AG20443 (cell line): ENCODE measurements around the gene AFDN.
"Not testable (repeated sequence)": the region's sequence is repeated elsewhere in the genome, so short reads cannot be mapped to it uniquely, and the experiment has no call there.

Experiments used
- DNase-seq: peaks from one replicate; pipeline ENCODE4 v3.0.0; 2012; ENCODE audit warnings: low spot score, mixed read lengths

AFDN gene

DNA sequence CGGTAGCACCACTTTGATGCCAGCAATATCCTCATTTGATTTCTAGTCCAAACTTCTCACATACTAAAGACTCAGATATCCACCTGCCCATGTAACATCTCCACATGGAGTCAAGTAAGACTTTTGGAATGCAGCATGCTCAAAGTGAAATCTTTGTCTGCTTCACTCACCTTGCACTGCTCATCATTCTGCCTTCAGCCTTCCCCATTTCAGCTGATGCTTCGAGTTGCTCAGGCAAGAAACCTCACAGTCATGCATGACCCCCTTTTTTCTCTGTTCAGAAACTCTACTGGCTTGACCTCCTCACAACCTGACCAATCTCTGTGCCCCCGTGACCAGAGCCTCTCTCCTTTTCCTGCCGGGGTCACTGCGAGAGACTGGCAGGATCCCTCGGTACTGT, 129.8 kb downstream of the AFDN start:
- no peak for DNase-seq

DNA sequence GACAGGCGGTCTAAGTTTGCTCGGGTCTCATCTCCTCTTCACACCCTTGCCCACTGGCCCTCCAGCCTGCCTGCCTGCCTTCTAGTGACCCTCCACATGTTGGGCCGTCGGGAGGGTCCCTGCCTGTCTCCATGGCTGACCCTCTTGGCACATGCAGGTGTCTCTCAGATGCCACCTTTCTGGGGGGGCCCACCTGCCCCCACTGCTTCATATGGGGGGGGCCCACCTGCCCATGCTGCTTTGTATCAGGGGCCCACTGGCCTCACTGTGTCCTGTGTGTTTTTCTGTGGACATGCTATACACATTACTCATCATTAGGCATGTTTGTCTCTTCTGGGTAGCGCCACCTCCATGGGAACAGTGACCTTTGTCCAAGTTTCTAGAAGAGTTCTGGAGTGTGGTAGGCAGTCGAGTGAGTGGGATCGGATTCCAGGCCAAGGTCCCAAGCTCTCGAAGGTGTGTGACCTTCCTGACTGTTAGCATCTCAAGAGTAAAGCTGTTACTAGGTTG, 130.3 kb downstream of the AFDN start:
- DNase-seq: peak; percentile 24

DNA sequence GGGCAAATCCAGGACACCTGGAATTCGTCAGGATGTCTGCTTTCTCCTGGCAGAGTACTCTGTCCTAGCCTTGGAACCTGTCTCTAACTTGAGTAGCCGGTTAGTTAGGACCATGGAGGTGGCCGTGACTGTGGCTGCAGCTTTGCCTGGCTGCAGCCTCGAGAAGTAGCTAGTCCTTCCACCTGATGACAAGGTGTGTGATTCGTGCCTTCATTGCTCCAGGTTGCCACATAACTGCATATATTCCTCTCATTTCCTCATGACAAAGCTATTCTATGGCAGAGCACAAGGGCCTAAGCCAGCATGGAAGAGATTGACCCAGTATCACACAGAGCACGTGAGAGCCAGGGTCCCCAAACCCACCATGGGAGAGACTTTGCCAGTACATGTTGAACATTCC, 130.9 kb downstream of the AFDN start:
- DNase-seq: no peak

DNA sequence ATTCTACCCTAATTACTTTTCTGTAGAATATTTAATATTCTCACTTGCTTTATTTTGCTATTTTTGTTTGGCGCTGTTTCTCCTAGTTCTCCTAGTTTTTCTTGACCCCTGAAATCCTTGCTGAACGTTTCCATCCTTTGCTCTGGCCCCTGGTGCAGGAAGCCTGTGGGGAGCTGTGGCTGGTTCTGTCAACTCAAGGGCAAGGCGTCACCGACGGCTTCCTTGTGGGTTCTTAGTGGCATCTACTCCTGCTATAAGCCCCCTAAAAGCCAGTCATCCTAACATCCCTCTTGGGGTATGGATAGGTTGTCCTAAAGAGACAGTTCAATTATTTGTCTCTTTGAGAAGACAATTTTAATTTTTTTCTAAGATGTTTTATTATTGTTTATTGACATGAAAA, 133.9 kb downstream of the AFDN start:
- DNase-seq: no peak

DNA sequence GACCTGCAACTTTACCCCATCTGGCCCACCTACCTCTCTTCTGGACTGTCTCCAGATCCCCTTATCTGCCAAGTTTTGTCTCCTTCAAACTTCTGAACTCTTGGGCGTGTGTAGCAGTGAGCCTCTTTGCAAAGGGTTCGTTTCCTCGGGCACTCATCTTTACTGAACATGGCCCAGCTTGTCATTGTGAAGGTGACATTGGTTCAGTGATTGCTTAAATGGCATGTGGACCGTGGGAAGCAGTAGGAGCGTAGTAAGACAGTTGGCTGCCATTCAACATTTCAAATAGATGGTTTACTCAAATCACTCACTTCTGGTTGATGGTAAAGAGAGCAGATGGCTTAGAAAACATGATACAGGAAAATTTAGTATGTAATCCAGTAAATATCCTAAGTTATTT, 136.0 kb downstream of the AFDN start:
- no peak for DNase-seq

DNA sequence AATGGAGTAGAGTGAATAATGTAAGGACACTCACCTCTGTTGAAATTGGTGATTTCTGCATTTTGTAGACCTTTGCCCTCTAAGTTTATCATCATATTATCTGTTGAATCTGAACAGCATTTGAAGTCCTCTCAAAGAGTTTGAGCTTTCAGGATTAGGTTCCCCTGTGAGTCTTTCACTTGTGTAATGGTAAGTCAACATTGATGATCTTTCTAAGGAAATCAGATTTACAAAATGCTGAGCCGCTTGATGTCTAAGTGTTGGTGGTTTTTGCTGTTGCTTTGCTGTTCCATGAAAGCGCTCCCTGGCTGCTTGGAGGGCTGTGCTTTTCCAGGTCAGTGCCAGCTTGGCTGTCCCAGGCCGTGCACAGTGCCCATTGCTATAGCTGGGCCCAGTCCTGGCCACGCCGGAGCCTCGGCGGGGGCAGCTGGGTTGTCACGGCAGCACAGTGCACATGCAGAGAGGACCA, 136.9 kb downstream of the AFDN start:
- no peak for DNase-seq

DNA sequence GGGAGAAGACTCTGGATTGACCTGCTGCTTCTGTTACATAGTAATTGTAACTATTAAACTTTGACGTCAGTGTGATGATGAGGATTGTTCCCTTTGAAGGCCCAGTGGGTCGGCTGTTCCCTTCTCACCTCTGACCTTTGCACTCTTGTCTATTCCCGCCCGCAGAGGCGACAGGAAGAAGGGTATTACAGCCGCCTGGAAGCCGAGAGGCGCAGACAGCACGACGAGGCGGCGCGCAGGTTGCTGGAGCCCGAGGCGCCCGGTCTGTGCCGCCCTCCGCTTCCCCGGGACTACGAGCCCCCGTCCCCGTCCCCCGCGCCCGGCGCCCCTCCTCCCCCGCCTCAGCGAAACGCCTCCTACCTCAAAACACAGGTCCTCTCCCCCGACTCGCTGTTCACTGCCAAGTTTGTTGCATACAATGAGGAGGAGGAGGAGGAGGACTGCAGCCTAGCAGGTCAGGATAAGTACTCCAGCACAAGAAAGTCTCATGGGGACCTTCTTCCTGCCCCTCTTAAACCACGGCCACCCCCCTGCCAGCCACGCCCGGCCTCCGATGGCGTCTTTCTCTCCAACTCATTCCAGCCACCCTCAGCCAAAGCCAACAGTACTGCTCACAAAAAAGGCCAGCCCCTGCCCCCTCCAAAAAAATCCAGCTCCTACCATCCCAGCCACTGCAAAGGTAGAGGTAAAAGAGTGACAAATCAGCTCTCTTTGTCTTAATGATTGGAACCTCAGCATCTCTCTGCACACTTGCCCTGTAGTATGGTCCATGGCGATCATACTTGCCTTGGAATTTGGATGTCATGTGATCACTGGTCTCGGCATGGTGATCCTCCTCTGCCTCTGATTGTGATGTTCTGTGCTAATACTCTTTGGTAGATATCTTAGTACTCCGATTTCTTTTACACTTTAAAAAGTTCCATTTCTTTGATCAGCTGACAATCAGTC, 139.2 kb downstream of the AFDN start:
- DNase-seq: no peak

DNA sequence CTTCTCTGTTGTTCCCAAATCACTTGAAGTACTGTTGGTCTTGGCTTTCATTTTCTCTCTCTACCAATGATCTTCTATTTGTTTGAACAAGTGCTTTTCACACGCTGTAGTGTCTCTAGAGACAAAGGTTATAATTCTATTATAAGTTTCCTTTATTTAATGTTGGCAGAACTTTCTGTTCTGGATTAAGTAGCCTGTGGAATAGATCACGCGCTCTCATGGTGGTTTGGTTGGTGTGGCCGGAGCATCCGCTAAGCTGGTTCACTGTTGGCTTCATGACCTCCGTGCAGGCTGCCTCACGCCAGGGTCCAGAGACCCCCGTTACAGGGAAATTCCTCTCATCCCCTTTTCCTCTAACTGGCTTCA, 139.8 kb downstream of the AFDN start:
- DNase-seq: no peak

DNA sequence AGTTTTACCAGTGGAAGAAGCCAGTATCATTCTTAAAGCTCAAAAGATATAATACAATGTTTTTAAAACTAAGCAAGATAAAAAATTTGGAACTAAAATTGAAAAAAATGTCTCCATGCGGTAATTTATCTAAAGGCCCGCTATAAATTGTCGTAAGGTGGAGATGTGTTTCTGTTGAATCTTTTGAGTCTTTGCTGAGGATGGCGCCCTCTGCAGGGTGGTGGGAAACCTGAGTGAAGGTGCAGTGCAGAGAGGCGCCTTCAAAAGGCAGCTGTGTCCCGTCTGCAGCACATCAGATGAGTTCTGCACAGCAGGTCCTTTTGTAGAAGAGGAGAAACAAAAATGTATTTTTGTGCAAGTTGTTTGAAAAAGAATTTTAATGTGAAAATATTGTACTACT, 141.4 kb downstream of the AFDN start:
- no peak for DNase-seq

DNA sequence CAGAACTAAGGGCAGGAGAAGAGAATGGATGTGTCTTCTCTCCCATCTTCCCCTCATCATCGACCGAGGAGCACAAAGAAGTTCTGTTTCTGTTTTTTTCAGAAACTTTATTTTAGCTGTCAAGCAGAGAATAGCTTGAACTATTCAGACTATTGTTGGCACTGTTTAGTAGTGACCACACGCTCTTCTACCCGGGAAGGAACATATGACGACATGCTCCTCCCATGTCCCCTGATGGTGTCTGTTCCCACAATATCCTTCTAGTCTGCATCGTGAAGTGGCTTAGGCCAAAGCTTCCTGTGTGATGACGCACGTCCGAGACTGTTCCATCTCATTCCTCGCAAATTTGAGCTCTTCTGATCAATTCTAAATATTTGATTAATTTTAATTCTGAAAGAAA, 143.5 kb downstream of the AFDN start:
- DNase-seq: no peak

DNA sequence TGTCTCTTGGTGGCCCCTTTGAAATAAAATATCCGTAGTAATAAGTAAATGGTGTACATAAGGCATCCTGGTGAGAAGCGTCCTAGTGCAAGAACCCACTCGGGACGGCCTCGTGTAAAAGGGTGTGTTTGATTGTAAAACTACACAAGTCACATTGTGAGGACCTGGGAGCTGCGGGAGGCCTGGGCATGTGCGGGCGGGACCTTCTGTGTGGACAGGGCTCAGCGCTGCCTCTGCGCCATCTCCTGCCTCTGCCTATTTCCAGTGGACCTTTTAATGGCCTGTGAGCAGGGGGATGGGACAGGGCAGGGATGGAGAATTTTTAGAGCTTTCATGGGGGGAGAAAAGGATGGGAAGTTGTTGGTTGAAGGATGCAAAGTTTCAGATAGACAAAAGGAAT, 145.5 kb downstream of the AFDN start:
- no peak for DNase-seq

DNA sequence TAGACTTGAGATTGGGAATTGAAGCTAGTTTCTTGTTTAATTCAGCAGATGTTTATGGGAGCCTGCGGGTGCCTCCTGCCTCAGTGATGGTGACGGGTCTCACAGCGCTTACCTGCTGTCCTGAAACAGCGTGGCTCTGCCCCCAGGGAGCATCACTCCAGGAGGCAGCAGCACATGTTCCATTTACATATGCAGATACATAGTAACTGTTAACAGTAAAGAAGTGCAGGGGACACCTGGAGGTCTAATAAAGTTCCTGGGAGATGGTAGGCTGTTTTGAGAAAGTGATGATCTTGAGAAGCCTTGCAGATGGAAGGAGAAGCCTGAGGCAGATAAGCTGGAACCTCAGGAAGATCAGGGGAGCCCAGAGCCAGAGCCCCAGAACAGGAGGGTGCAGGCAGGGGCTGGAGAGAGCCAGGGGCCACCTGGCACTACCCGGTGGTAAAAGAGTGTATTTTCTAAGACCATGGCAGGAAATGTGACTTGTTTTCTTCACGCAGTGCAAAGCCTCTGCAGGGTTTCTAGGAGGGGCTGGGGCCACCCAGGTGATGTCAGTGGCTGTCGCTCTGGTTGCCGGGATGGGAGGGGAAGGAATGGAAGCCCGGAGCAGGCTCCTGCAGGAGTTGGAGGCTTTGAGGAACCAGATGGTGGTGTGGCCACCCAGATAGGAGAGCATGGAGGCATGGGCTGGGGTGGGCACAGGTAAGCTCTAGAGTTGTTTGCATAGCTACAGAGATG, 146.6 kb downstream of the AFDN start:
- DNase-seq: no peak

DNA sequence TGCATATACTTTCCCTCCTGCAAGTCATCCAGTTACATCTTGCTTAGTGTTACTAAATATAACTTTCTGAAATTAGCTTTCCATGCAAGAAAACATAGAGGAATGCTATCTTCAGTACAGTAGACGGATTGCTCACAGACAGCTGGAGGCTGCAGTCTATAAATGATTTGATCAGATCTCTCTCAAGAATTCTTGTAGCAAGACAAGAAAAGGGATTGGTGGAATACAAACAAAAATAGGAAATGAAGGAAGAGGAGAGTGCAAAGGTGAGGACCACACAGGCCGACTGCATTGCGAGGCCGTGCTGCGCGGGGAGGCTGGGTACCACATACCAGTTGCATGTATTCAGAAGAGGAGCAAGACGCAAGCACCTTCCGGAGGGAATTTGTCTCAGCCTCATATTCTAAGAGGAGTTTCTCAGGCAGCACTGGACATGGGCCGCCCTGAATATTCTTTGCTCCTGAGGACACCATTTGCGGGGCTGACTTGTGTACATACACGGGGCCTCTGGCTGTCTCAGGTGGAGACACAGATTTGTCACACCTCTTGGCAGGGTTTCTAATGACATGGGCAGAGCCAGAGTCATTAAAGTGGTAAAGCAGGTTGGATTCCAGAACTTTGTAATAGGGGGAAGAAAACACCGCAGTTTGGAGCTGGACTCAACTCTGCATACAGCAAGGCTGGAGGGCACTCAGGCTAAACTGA, 148.1 kb downstream of the AFDN start:
- DNase-seq: no peak

DNA sequence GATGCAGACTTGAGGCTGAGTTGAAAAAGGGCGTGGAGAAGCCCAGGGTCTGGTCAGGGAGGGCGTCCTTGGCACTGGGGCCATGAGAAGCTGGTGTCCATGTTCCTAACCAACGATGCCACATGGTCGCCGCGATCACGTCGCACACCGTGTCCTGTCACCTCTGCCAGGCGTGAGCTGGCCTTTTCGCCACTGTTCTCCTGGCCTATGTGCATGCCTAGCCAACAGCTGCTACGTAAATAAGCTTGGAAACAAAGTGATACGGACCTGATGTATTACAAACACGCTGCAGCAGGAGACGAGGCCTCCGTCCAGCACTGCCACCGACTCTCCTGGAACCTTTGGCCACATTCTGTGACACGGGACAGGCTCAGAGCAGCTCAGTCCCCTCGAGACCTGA, 148.7 kb downstream of the AFDN start:
- no peak for DNase-seq

DNA sequence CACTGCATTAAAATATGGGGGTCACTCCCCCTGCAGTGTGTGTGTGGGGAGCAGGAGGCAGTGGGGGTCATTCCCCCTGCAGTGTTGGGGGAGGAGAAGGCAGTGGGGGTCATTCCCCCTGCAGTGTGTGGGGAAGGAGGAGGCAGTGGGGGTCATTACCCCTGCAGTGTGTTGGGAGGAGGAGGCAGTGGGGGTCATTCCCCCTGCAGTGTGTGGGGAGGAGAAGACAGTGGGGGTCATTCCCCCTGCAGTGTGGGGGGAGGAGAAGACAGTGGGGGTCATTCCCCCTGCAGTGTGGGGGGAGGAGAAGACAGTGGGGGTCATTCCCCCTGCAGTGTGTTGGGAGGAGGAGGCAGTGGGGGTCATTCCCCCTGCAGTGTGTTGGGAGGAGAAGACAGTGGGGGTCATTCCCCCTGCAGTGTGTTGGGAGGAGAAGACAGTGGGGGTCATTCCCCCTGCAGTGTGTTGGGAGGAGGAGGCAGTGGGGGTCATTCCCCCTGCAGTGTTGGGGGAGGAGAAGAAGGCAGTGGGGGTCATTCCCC, 149.5 kb downstream of the AFDN start:
- not testable (repeated sequence) for DNase-seq

DNA sequence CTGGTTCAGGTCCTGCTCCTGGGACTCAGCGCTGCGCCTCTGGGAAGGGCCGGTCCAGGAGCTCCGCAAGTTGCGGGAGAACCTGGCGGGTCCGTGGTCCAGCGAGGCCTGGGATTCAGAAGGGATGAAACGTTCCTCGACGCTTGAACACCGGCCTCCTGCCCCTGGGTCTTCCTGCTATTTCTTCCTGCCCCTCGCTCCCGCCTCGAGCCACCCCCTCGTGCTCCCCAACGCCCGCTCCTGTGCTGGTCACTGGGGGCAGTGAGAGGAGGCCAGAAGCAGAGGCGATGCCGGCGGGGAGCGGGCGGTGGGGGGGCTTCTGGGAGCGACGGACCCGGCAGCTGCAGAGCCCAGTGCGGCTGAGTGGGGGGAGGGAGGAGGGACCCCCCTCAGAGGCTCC, 150.0 kb downstream of the AFDN start:
- no peak for DNase-seq

DNA sequence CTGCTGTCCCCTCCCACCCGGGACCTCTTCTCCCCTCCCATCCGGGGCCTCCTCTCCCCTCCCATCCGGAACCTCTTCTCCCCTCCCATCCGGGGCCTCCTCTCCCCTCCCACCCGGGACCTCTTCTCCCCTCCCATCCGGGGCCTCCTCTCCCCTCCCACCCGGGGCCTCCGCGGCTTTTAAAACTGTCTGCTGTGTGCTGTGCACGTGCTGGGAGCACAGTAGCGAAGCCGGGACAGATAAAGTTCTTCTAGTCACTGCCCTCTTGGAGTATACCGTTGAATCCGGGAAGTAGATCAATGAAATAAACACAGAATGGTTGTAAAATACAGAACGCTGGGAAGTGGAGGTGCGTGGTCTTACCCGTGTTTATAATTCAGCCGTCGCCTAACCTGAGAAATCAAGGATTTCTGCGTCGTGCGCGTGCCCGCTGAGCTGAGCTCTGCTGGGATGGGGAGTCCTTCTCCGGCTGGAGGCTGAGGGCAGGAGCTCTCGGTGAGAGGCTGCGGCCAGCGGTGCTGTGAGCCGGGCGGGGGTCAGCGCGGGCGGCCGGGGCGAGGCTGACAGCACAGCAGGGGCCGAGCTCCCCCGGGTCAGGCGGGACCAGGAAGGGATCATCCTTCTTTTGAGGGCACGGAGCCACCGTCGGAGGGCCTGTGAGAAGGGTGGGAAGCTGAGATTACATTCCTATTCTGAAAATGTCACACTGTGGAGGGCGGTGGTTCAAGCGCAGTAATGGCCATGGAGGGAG, 151.2 kb downstream of the AFDN start:
- no peak for DNase-seq

DNA sequence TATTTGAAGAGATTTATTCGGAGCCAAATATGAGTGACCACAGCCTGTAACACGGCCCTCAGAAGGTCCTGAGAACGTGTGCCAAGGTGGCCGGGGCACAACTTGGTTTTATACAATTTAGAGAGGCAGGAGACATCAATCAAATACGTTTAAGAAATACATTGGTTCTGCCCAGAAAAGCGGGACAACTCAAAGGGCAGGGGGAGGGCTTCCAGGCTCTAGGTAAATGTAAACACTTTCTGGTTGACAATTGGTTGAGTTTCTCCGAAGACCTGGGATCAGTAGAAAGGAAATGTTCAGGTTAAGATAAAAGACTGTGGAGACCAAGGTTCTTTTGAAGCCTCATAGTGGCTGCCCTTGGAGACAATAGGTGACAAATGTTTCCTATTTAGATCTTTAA, 151.9 kb downstream of the AFDN start:
- DNase-seq: no peak

DNA sequence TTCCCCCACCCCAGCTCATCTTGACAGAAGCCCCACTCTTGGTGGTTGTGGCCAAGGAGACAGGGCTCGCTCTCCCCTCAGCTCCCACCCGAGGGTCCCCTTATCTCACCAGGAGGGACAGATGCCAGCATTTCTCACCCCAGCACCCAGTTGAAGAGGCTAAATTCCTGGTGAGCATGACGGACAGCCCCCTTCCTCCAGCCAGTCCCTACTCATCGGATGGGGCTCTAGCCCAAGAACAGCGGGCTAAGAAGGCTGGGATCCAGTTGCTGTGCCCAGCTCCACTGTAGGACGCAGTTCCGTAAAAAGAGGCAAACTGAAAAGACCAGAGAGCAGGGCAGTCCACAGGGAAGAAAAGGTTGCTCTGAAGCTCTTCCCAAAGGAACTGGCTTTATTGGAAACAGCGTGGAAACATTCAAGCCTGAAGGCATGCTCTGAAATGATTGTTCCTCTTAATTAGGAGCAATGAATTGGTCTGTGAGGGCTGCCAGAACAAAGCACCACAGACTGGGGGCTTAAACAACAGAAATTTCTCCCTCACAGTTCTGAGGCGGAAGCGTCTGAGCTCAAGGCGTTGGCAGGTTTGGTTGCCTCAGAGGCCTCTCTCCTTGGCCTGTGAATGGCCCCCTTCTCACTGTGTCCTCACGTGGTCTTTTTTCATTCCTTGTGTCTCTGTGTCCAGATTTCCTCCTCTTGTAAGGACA, 152.9 kb downstream of the AFDN start:
- no peak for DNase-seq

DNA sequence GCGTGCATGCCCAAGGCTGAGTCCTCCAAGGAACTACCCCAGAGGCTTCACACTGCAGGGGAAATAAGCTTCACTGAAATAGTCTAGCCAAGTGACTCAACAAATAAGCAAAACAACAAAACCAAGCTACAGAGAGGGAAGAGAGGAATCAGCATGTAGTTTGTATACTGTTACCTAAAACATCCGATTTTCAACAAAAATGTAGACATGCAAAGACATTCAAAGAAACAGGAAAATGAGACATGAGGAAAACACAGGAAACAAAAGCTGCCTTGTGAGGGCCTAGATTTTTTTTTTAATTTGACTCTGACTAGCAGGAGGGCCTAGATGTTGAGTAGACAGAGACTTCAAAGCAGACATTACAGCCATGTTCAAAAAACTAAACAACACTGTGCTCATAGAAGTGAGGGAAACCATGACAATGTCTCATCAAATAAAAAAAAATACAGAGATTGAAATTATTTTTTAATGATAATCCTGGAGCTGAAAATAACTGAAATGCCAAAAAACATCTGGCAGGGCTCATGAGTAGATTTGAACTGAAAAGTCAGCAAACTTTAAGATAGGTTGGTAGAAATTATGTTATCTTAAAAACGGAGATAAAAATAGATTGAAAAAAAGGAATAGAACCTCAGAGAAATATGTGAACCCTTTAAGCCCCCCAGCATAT, 154.3 kb downstream of the AFDN start:
- no peak for DNase-seq
